Lower leg skin (tissue), 4 donors: ENCODE results near the gene ZNF512B. TPM values are rescaled to one million over a fixed set of nuclear protein-coding genes. Genes with fewer than 3 reads are reported as not detected.

Experiments used
- DNase-seq, 2 donors: peaks; one replicate each; pipeline ENCODE4 v3.0.0-alpha.2; 2019; ENCODE audit warnings: low spot score in 2 of 2
- H3K4me3 ChIP-seq: fragments of 200-600 bp; sonication (generic); 2 replicates; pipeline ENCODE4 v1.5.1; 2017; ENCODE audit warnings: mild to moderate bottlenecking, low read depth; ENCODE audit not compliant: poor library complexity, severe bottlenecking
- POLR2A ChIP-seq, 2 donors: fragments of 450-650 bp; IDR thresholded peaks; one replicate each; pipeline ENCODE4 v1.6.1; 2016 to 2017; ENCODE audit warnings: antibody characterized with exemption in 2 of 2, mild to moderate bottlenecking in 1 of 2, moderate library complexity in 1 of 2
- WGBS, 2 donors: methylation state at CpG; one replicate each; pipeline ENCODE4 v1.1.5; 2018; 5-methylcytosine and 5-hydroxymethylcytosine counted together
- intact Hi-C: fragments of 100-400 bp; cut with DNase I; formaldehyde crosslinking; loops from one replicate; pipeline ENCODE4 v1.15.0; 2023; ENCODE audit warnings: low total_unique reads
- total RNA-seq, 4 donors: library from RNA; depleted of rRNA; stranded (reverse); fragments of >200 nt; gene quantifications; one replicate each; pipeline ENCODE4 v1.1.0, GENCODE V29; 2016
- TF ChIP-seq, protein P1 (sequence below), 3 donors: fragments of 450-650 bp; IDR thresholded peaks; one replicate each; pipeline ENCODE4 v1.5.1; 2016; ENCODE audit warnings: antibody characterized with exemption in 3 of 3, mild to moderate bottlenecking in 3 of 3, moderate library complexity in 2 of 3

The ZNF512B gene
- total RNA-seq, 4 donors from 2014 or later = 15.3 to 19.8 (median 16.7) TPM

DNA sequence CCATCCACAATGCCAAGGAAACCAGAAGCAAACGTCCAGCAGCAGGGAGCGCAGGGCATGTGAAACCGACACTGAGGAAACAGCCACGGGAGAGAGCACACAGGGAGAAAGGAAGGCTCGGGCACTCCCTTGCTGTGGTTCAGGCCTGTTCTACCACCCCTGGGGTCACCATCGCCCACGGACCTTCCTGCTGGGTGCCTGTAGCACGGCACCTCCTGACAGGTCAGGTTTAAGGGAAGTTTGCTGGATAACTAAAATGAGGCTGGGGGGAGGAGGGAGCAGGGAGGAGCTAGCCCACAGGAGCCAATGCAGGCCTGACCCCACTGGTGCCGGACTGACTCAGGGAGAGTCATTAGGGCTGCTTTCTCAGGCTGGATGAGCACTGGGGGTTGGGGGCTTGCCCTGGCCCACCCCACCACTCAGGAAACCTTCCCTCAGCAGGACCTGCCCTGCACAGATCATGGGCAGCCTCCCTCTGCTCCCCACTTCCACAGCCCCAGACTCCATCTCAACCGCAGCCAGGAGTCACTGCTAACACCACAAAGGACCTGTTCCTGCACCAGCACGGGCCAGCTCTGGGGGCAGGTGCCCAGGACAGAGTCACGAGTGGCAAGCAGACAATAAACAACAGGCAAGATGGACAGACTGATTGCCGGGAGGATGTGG lies 15.8 kb downstream of the ZNF512B start:
- 71 to 74% methylated on average over 13 of the region's 13 CpGs for WGBS, 2 donors
- DNase-seq = no peak
- TF ChIP-seq, protein P1, sequence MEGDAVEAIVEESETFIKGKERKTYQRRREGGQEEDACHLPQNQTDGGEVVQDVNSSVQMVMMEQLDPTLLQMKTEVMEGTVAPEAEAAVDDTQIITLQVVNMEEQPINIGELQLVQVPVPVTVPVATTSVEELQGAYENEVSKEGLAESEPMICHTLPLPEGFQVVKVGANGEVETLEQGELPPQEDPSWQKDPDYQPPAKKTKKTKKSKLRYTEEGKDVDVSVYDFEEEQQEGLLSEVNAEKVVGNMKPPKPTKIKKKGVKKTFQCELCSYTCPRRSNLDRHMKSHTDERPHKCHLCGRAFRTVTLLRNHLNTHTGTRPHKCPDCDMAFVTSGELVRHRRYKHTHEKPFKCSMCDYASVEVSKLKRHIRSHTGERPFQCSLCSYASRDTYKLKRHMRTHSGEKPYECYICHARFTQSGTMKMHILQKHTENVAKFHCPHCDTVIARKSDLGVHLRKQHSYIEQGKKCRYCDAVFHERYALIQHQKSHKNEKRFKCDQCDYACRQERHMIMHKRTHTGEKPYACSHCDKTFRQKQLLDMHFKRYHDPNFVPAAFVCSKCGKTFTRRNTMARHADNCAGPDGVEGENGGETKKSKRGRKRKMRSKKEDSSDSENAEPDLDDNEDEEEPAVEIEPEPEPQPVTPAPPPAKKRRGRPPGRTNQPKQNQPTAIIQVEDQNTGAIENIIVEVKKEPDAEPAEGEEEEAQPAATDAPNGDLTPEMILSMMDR (IDR thresholded peaks at IDR 0.05) = no peak
- no peak for TF ChIP-seq POLR2A (IDR thresholded peaks at IDR 0.05)
- no peak overlapping the region for H3K4me3 ChIP-seq
- intact Hi-C loops = no loop called here

DNA sequence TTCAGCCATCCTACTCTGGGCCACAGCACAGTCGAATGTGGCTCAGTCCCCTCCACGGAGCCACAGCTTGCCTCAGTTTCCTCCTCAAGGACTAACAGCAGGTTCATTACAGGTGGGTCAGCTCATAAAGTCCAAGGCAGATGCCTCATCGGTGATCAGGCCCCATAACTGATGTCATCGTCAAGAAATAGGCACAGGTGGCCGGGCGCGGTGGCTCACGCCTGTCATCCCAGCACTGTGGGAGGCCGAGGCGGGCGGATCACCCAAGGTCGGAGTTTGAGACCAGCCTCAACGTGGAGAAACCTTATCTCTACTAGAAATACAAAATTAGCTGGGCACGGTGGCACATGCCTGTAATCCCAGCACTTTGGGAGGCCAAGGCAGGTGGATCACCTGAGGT lies 17.0 kb downstream of the ZNF512B start:
- no peak for TF ChIP-seq POLR2A (IDR thresholded peaks at IDR 0.05)
- TF ChIP-seq, protein P1 (IDR thresholded peaks at IDR 0.05) = no peak
- DNase-seq = no peak
- intact Hi-C loops = no loop called here
- WGBS, 2 donors = 72 to 84% methylated on average over 12 to 14 of the region's 14 CpGs
- no peak overlapping the region for H3K4me3 ChIP-seq

DNA sequence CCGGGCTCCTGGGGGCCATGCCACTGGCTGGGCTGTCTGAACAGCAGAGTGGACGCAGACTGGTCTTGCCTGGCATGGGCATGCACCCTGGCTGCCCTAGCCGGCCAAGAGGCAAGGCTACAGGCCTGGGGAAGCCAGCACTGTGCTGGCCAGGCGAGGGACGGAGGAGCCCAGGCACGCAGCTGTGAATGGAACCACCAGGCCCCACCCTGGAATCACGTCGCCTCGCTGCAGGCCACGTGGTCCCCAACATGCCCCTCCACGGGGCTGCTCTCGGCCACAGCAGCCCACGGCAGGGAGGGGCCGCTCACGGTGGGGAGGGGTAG lies 17.6 kb downstream of the ZNF512B start:
- intact Hi-C loops = no loop called here
- 55 to 59% methylated on average over 8 to 14 of the region's 15 CpGs for WGBS, 2 donors
- H3K4me3 ChIP-seq = no peak overlapping the region
- TF ChIP-seq POLR2A (IDR thresholded peaks at IDR 0.05) = no peak
- TF ChIP-seq, protein P1 (IDR thresholded peaks at IDR 0.05) = no peak
- no peak for DNase-seq

DNA sequence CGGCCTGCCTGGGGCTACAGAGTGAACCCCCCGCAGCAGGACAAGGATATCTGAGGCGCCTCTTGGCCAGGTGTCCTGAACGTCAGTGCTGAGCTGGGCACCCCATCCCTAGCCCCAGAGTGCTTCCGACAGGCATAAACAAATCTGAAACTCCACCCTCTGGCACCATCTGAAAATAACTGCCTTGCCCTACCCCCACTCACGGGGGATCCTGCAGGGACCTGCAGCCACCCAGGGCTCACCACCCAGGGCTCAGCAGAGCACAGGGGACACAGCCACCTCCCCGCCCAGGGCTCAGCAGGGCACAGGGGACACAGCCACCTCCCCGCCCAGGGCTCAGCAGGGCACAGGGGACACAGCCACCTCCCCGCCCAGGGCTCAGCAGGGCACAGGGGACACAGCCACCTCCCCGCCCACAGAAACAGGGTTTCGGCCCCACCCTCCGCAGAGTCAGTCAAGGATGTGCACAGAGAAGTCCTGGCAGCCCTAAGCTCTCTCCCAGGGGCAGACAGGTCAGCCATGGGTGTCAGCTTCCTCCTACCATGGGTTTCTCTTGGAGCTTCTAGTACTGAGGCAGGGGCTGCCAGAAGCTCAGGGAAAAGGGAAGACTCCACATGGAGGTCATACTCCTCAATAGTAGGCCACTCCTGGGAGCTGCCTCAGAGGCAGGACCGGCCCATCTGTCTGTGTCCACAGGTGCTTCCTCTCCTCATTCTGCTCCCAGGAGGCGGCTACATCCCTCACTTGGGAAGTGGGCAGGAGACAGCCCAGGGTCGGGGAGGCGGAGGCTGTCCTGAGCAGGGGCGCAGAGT lies 18.1 kb downstream of the ZNF512B start:
- intact Hi-C loops = no loop called here
- TF ChIP-seq POLR2A (IDR thresholded peaks at IDR 0.05) = no peak
- TF ChIP-seq, protein P1 (IDR thresholded peaks at IDR 0.05) = no peak
- H3K4me3 ChIP-seq = no peak overlapping the region
- 62 to 64% methylated on average over 11 to 17 of the region's 17 CpGs for WGBS, 2 donors
- DNase-seq = no peak

DNA sequence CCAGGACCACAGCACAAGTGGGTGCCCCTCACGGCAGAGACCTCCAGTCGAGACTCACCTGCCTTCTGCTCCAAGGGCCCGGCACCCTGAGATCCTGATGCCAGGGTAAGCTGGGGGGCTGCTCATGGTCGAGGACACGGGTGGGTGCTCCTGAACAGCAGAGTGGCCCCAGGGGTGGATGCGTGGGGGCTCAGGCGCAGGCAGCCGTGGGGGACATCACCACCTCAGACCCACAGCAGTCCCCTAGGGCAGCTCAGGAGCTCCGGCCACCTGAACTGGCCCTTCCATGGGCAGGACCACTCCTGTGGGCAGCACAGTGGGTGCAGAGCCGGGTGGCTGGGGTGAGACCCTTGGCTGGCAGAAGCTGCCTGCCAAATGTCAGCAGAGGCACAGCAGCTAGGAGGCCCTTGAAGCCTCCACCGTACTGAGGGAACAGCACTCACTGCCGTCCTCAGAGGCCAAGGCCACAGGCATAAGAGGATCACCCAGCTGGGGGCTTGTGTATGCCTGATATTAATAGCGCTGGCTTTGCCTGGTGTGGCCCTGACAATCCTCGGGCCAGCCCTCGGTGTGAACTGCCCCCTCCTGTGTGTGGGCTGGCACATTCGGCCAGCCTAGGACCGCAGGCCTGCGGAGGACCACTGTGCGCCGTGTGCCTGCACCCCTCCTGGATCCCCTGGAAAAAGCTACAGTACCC lies 18.9 kb downstream of the ZNF512B start:
- intact Hi-C loops = no loop called here
- TF ChIP-seq POLR2A (IDR thresholded peaks at IDR 0.05) = no peak
- TF ChIP-seq, protein P1 (IDR thresholded peaks at IDR 0.05) = no peak
- WGBS, 2 donors = 59 to 78% methylated on average over 8 to 15 of the region's 20 CpGs
- no peak for DNase-seq
- H3K4me3 ChIP-seq = no peak overlapping the region
